ENCODE results near the gene B4GALT2. TPM values are rescaled to one million over a fixed set of nuclear protein-coding genes. Genes with fewer than 3 reads are reported as not detected.

B4GALT2 gene
- total and polyA plus RNA-seq, 2 of the 8 experiments (the other 6 are each of a cell fraction or from before 2014, with no cell fraction given), result 56.5 to 121 TPM

GRCh38 chr1:43996733-43997115, 17.7 kb downstream of the B4GALT2 start:
- Histone ChIP-seq H3K9ac (replicated peaks in 1 of 4; ENCODE audit: extremely low read depth in 1 of 4, low read depth in 3 of 4, low read length in 3 of 4) (no peak overlapping the region), H2AFZ (ENCODE audit: low read length) (no peak overlapping the region)
- no peak for TF ChIP-seq RBBP5 (IDR thresholded peaks at IDR 0.05; ENCODE audit: borderline replicate concordance, low read depth, low read length)
- no peak for TF ChIP-seq RNF2 (IDR thresholded peaks at IDR 0.05; ENCODE audit: borderline replicate concordance, low read depth, low read length, missing control alignments, poor library complexity, severe bottlenecking)
- no peak for TF ChIP-seq JUN (IDR thresholded peaks at IDR 0.05; ENCODE audit: low read depth, low read length)
- TF ChIP-seq TCF12 (IDR thresholded peaks at IDR 0.05; ENCODE audit: low read depth, low read length), result no peak
- no peak for TF ChIP-seq ATF2 (IDR thresholded peaks at IDR 0.05; ENCODE audit: low read length)
- TF ChIP-seq SIX5 (IDR thresholded peaks at IDR 0.05; ENCODE audit: low read depth, low read length), result no peak
- TF ChIP-seq NRF1 (IDR thresholded peaks at IDR 0.05; ENCODE audit: low read depth, low read length), result no peak
- no peak for TF ChIP-seq YY1 (IDR thresholded peaks at IDR 0.05; ENCODE audit: low read depth, low read length)
- TF ChIP-seq RAD21 (IDR thresholded peaks at IDR 0.05 in 1 of 2, conservative IDR thresholded peaks at IDR 0.05 in 1 of 2; ENCODE audit: low read depth in 2 of 2, low read length in 2 of 2), result no peak
- no peak for TF ChIP-seq PHF8 (conservative IDR thresholded peaks at IDR 0.05; ENCODE audit: low read depth, low read length)

More at GRCh38 chr1:43996733-43997115, 17.7 kb downstream of the B4GALT2 start:
- Histone ChIP-seq H3K79me2 (ENCODE audit: control insufficient read depth in 1 of 2, insufficient read depth in 2 of 2, low read length in 2 of 2) (no peaks in the 10 kb centered on the region), H3K23ac (ENCODE audit: insufficient read length) (no peak overlapping the region), H3K79me1 (ENCODE audit: low read depth, low read length) (no peaks in the 10 kb centered on the region), H4K20me1 (replicated peaks in 1 of 2; ENCODE audit: control insufficient read depth in 1 of 2, insufficient read depth in 2 of 2, low read length in 2 of 2) (peaks cover 2% of the 10 kb centered on the region in 2 experiments), H2BK20ac (ENCODE audit: low read length) (no peak overlapping the region), H3K18ac (ENCODE audit: extremely low read depth, low read length) (no peak overlapping the region), H4K8ac (ENCODE audit: extremely low read depth, insufficient read depth, low read length) (no peak overlapping the region), H3K4me3 (ENCODE audit: extremely low read depth in 1 of 4, insufficient read depth in 2 of 4, low read depth in 3 of 4, low read length in 4 of 4) (no peak overlapping the region), H3K4ac (replicated peaks; ENCODE audit: insufficient read length, low read depth, low read length) (no peak overlapping the region), H3K4me2 (ENCODE audit: insufficient read depth in 1 of 2, low read depth in 2 of 2, low read length in 2 of 2) (no peak overlapping the region), H4K91ac (replicated peaks; ENCODE audit: insufficient read length, low read length) (no peak overlapping the region), H4K5ac (ENCODE audit: insufficient read length, low read depth, low read length) (no peak overlapping the region), H3K9me3 (ENCODE audit: insufficient read depth in 2 of 2, low read depth in 1 of 2, low read length in 1 of 2) (no peaks in the 10 kb centered on the region), H3K56ac (replicated peaks; ENCODE audit: insufficient read length, low read depth, low read length) (no peak overlapping the region), H2BK5ac (ENCODE audit: low read depth, low read length) (no peak overlapping the region), H2BK12ac (ENCODE audit: low read depth, low read length) (no peak overlapping the region), H2BK120ac (replicated peaks; ENCODE audit: low read depth, low read length) (no peak overlapping the region), H3K14ac (ENCODE audit: insufficient read length) (no peak overlapping the region), H3K27me3 (replicated peaks in 1 of 4; ENCODE audit: control insufficient read depth in 3 of 4, extremely low read depth in 1 of 4, insufficient read depth in 3 of 4, low read length in 3 of 4) (no peaks in the 10 kb centered on the region), H3K27ac (ENCODE audit: low read depth, low read length) (no peak overlapping the region), H2BK15ac (ENCODE audit: low read length) (no peak overlapping the region), H3K23me2 (ENCODE audit: low read depth, low read length) (peaks cover 6% of the 10 kb centered on the region; the same call in 1 of the 2 replicates), H2AK5ac (ENCODE audit: low read depth, low read length) (no peak overlapping the region), H3K4me1 (replicated peaks in 1 of 4; ENCODE audit: control insufficient read depth in 3 of 4, insufficient read depth in 4 of 4, low read length in 3 of 4) (peaks cover 0 to 4% (median 0%) of the 10 kb centered on the region in 4 experiments; a peak in 5 of 7 replicates), H3K36me3 (ENCODE audit: control insufficient read depth in 2 of 4, insufficient read depth in 4 of 4, low read length in 3 of 4) (peaks cover 0 to 10% (median 3%) of the 10 kb centered on the region in 4 experiments; a peak in 4 of 8 replicates)
- DNase-seq (ENCODE audit: low read depth in 1 of 2, low spot score in 2 of 2) (no peak), FAIRE-seq (no peak)
- CTCF ChIA-PET (ENCODE audit: partially characterized antibody), result interaction anchor here (1.0 to 21.8 kb wide), 5 partner anchors 9 to 51 kb away, joined by 3 to 478 read pairs (median 6); no protein-coding TSS in a partner anchor
- 91% methylated on average over 6 of the region's 6 CpGs; no CpG with 5 or more reads in 1 of the 2 experiments for WGBS, 2 experiments (ENCODE audit: extremely low coverage in 1 of 2, insufficient coverage in 1 of 2, insufficient read length in 1 of 2, insufficient replicate concordance in 2 of 2, low coverage in 1 of 2, low lambda C conversion rate in 2 of 2, missing lambda C conversion rate in 1 of 2)
- POLR2A ChIA-PET (ENCODE audit: partially characterized antibody), result interaction anchor here (3.9 to 27.1 kb wide), 3 partner anchors 24 to 34 kb away, joined by 28 to 544 read pairs (median 189); partner anchors contain the start of genes ATP6V0B, B4GALT2, DPH2 and SLC6A9

Data from H1 (cell line).